K562 (cell line): ENCODE results near the gene PTPN14. TPM values are rescaled to one million over a fixed set of nuclear protein-coding genes. Genes with fewer than 3 reads are reported as not detected.

ENCODE experiments used
- ETS1 ChIP-seq: conservative IDR thresholded peaks from 2 replicates; pipeline ENCODE4 v1.6.1; 2011; ENCODE audit warnings: low read depth, mild to moderate bottlenecking, low read length; ENCODE audit not compliant: control insufficient read depth
- FOSL1 ChIP-seq: fragments of 200-800 bp; sonication (Bioruptor generic); conservative IDR thresholded peaks from 2 replicates; pipeline ENCODE4 v1.6.1; 2016; ENCODE audit warnings: missing genetic modification characterization, missing compliant biosample characterization
- KDM1A ChIP-seq, 2 experiments: fragments of 450-650 bp; IDR thresholded peaks; 2 replicates each; pipeline ENCODE4 v1.6.1; 2016; ENCODE audit warnings: mild to moderate bottlenecking in 2 of 2
- MED1 ChIP-seq: sonication (generic); formaldehyde crosslinking; IDR thresholded peaks from 2 replicates; pipeline ENCODE4 v1.8.1; 2023; ENCODE audit warnings: missing genetic modification reagents, borderline replicate concordance
- RAD51 ChIP-seq: fragments of 450-650 bp; IDR thresholded peaks from 2 replicates; pipeline ENCODE4 v1.7.1; 2016; ENCODE audit warnings: low read depth, mild to moderate bottlenecking, borderline replicate concordance
- SNIP1 ChIP-seq: fragments of 450-650 bp; IDR thresholded peaks from 2 replicates; pipeline ENCODE4 v1.7.1; 2017; ENCODE audit warnings: low read depth, mild to moderate bottlenecking
- TGIF2 ChIP-seq: sonication (generic); formaldehyde crosslinking; IDR thresholded peaks from 2 replicates; pipeline ENCODE4 v1.8.1; 2022; ENCODE audit warnings: mild to moderate bottlenecking, missing genetic modification reagents, moderate library complexity
- ZNF778 ChIP-seq: fragments of 450-650 bp; formaldehyde crosslinking; IDR thresholded peaks from 2 replicates; pipeline ENCODE4 v1.4.0; 2020; ENCODE audit warnings: mild to moderate bottlenecking, moderate library complexity
- polyA plus RNA-seq, 8 experiments: library from polyadenylated mRNA; depleted of rRNA in 4 of 8; stranded (reverse) in 5 of 8; unstranded in 3 of 8; fragments of >200 nt; fragmentation: Nextera tagmentation in 2 of 8; fragmentation: Illumina TruSeq in 1 of 8; extraction: Ambion mirVana in 2 of 8; extraction: Trizol in 1 of 8; gene quantifications; 2 replicates each; pipeline versions ENCODE4 v1.2.1 to v1.2.3, GENCODE V29; 2011 to 2014; ENCODE audit warnings: inconsistent platforms in 1 of 8, missing spikeins in 1 of 8
- total RNA-seq, 7 experiments: library from RNA; depleted of rRNA in 6 of 7; stranded (reverse); fragments of >200 nt in 6 of 7; fragmentation: Illumina TruSeq in 2 of 7; extraction: Trizol in 2 of 7; gene quantifications; 2 replicates each; pipeline versions ENCODE4 v1.2.1 to v1.2.3, GENCODE V29; 2011 to 2021; ENCODE audit warnings: low replicate concordance in 1 of 7
- TF ChIP-seq, protein P1 (sequence below), 2 experiments: fragments of 450-650 bp; formaldehyde crosslinking in 1 of 2; IDR thresholded peaks; 2 replicates each; pipeline versions ENCODE4 v1.4.0 to v1.6.1; 2014 to 2020; ENCODE audit warnings: mild to moderate bottlenecking in 2 of 2, borderline replicate concordance in 1 of 2, low read depth in 1 of 2

PTPN14 gene
- total and polyA plus RNA-seq, 9 of the 15 experiments (the other 6 are each of a cell fraction or from before 2014, with no cell fraction given): 0.01 to 0.29 (median 0.04) TPM; not detected in 6

GRCh38 chr1:214583824-214584554, 32.6 kb upstream of the PTPN14 start (continued):
- TF ChIP-seq MED1 (CRISPR knock-in tag) (no peak), ETS1 (no peak), FOSL1 (tag) (no peak), KDM1A (IDR thresholded peaks at IDR 0.05) (no peak), ZNF778 (CRISPR knock-in tag) (no peak), RAD51 (no peak), TGIF2 (CRISPR knock-in tag) (no peak), SNIP1 (no peak)
- TF ChIP-seq, protein P1, sequence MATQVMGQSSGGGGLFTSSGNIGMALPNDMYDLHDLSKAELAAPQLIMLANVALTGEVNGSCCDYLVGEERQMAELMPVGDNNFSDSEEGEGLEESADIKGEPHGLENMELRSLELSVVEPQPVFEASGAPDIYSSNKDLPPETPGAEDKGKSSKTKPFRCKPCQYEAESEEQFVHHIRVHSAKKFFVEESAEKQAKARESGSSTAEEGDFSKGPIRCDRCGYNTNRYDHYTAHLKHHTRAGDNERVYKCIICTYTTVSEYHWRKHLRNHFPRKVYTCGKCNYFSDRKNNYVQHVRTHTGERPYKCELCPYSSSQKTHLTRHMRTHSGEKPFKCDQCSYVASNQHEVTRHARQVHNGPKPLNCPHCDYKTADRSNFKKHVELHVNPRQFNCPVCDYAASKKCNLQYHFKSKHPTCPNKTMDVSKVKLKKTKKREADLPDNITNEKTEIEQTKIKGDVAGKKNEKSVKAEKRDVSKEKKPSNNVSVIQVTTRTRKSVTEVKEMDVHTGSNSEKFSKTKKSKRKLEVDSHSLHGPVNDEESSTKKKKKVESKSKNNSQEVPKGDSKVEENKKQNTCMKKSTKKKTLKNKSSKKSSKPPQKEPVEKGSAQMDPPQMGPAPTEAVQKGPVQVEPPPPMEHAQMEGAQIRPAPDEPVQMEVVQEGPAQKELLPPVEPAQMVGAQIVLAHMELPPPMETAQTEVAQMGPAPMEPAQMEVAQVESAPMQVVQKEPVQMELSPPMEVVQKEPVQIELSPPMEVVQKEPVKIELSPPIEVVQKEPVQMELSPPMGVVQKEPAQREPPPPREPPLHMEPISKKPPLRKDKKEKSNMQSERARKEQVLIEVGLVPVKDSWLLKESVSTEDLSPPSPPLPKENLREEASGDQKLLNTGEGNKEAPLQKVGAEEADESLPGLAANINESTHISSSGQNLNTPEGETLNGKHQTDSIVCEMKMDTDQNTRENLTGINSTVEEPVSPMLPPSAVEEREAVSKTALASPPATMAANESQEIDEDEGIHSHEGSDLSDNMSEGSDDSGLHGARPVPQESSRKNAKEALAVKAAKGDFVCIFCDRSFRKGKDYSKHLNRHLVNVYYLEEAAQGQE (IDR thresholded peaks at IDR 0.05; ENCODE audit: borderline replicate concordance): no peak
- TF ChIP-seq, protein P1 (CRISPR knock-in tag; IDR thresholded peaks at IDR 0.05; ENCODE audit: low read depth): no peak
